GM10248 (cell line): ENCODE data around the gene SERPINA1.
"Not testable (repeated sequence)": the region's sequence is repeated elsewhere in the genome, so short reads cannot be mapped to it uniquely, and the experiment has no call there.

ENCODE experiments used
- CTCF ChIA-PET: fragments of 300-600 bp; sonication (Branson Sonifier 250); formaldehyde crosslinking; extraction: SDS; loops from one replicate; lab custom pipeline; 2021; ENCODE audit warnings: antibody characterized with exemption; lab: Yijun Ruan, JAX
- POLR2A ChIA-PET: fragments of 350-650 bp; sonication (Branson Sonifier 250); formaldehyde crosslinking; extraction: SDS; loops from one replicate; lab custom pipeline; 2020; ENCODE audit warnings: antibody characterized with exemption; lab: Yijun Ruan, JAX
- DNase-seq: peaks from one replicate; pipeline ENCODE4 v3.0.0; 2012; ENCODE audit errors: extremely low spot score
- TF ChIP-seq, protein P1 (sequence below): IDR thresholded peaks from 2 replicates; pipeline ENCODE4 v1.5.1; 2012; ENCODE audit warnings: mild to moderate bottlenecking, low read depth; ENCODE audit errors: extremely low read depth, missing control alignments, control extremely low read depth

SERPINA1 gene

DNA sequence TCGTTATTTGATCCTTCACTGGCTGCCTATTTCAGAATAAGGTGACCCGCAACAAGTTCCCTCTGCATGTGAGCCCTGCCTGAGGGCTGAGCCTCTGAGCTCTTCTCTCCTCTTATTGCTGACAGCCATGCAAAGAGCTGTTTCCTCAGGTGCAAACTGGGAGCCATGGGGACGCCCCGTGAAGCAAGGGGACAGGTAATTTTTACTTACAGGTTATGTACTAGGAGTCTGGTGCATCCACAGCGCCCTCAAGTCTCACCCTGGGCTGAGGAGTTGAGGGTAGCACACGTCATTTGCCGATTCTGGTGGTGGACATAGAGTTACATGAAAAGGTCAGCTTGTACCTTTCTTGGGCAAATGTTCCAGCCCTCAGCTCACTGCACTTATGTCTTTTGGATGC lies 39.1 kb downstream of the SERPINA1 start:
- TF ChIP-seq, protein P1, sequence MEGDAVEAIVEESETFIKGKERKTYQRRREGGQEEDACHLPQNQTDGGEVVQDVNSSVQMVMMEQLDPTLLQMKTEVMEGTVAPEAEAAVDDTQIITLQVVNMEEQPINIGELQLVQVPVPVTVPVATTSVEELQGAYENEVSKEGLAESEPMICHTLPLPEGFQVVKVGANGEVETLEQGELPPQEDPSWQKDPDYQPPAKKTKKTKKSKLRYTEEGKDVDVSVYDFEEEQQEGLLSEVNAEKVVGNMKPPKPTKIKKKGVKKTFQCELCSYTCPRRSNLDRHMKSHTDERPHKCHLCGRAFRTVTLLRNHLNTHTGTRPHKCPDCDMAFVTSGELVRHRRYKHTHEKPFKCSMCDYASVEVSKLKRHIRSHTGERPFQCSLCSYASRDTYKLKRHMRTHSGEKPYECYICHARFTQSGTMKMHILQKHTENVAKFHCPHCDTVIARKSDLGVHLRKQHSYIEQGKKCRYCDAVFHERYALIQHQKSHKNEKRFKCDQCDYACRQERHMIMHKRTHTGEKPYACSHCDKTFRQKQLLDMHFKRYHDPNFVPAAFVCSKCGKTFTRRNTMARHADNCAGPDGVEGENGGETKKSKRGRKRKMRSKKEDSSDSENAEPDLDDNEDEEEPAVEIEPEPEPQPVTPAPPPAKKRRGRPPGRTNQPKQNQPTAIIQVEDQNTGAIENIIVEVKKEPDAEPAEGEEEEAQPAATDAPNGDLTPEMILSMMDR: no peak
- ChIA-PET CTCF (interaction anchor here (1.1 kb wide), 1 partner anchor 12 kb away, joined by 3 read pairs; no protein-coding TSS in a partner anchor), POLR2A (no interaction called here)
- DNase-seq: no peak

DNA sequence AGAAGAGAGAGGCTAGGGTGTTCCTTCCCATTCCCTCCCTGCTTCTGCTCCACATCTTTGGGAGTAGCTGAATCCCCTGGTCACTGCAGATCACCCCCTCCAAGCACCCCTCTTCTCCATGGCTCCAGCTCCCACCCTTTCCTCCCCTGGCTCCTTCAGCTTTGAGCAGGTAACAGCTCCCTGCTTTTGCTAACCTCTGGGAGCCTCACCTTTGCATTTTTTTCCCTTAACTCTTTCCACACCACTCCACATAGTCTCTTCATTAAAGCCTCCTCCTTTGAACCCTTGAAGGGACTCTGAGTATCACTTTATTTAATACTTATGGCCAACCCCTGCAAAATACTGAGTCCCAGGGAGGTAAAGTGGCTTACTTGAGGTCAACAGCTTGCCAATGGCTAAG lies 39.6 kb downstream of the SERPINA1 start:
- CTCF ChIA-PET: no interaction called here

DNA sequence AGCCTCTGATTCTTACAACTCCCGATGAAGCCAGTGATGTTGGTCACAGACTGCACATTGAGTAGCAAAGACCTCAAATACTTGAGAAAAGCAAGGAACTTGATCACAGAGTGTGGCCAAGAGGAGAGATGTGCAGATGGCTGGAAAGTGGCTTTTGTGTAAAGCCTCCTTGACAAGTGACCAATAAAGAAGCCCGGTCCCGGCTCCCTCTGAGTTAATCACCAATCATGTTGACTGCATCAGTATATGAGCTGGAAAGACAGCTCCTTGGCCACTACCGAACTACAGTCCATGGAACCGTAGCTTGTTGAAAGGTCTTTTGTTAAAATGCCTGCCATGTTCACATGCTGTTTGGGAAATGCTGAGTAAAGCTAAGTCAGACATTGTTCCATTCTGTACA lies 41.6 kb downstream of the SERPINA1 start:
- TF ChIP-seq, protein P1: no peak
- ChIA-PET POLR2A (no interaction called here), CTCF (no interaction called here)
- DNase-seq: no peak

More for the DNA sequence above, 39.6 kb downstream of the SERPINA1 start:
- POLR2A ChIA-PET: no interaction called here
- TF ChIP-seq, protein P1: no peak
- no peak for DNase-seq

DNA sequence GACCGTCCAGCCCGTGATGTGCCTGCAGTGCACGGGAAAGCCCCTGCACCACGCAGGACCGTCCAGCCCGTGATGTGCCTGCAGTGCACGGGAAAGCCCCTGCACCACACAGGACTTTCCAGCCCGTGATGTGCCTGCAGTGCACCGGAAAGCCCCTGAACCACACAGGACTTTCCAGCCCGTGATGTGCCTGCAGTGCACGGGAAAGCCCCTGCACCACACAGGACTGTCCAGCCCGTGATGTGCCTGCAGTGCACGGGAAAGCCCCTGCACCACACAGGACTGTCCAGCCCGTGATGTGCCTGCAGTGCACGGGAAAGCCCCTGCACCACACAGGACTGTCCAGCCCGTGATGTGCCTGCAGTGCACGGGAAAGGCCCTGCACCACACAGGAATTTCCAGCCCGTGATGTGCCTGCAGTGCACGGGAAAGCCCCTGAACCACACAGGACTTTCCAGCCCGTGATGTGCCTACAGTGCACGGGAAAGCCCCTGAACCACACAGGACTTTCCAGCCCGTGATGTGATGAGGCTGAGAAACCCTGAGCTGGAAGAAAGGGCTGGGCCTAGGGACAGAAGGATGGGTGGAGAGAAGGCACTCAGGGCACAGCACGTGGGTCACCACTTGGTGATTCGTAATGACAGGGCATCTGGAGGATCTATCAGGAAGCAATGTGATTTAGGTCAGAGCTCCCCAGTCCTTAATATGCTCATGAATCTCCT lies 42.2 kb downstream of the SERPINA1 start:
- DNase-seq, CTCF ChIA-PET, POLR2A ChIA-PET: not testable (repeated sequence)

DNA sequence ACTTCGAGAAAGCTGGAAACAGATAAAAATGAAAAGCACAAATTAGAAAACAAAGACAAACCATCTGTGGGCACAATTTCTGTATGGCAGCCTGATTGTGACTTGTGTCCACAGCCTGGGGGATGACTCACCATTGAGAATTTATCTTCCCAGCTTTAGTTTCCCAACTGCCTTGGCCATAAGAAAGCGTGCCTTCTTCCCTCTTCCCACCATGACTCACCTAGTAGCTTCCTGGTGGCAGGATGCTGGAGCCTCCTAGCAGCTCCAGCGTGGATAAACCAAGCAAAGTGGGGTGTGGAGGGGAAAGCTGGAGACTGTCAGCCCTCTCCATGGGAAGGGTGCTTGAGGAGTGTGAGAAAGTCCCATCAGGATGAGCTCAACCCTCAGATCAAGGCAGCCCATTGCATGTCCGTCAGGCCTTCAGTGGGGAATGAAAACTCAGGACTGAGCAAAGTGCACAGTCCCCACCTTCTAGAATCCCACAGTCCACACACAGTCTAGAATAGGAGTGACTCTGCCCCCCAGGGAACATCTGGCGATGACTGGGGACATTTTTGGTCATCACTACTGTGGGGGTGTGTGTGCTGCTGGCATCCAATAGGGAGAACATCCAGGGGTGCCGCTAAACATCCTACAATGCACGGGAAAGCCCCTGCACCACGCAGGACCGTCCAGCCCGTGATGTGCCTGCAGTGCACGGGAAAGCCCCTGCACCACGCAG lies 42.9 kb downstream of the SERPINA1 start:
- DNase-seq: no peak
- POLR2A ChIA-PET: interaction anchor here (0.5 kb wide), 1 partner anchor 866 kb away, joined by 8 read pairs; no protein-coding TSS in a partner anchor
- TF ChIP-seq, protein P1: no peak
- CTCF ChIA-PET: no interaction called here

DNA sequence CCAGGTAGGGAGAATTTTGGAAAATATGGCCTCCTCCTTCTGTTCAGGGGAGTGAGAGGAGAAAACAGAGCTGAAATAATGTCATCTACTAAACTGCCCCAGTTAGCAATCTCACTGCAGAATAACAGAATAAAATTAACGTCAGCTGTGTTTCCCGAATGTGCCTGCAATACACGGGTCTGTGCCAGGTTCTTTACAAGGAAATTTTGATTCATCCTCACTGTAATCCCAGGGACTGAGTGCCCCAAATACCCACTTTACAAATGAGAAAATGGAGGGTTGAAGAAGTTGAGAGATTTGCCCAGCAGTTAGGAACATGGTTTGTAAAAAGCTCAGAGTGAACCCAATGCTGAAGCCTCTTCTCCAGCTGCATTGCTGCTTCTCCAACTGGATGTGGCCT lies 44.0 kb downstream of the SERPINA1 start:
- POLR2A ChIA-PET: no interaction called here
- no peak for DNase-seq
- TF ChIP-seq, protein P1: no peak
- CTCF ChIA-PET: interaction anchor here (1.0 to 1.2 kb wide), 2 partner anchors 15 to 124 kb away, joined by 3 read pairs; no protein-coding TSS in a partner anchor
